Astrocyte of the hippocampus (primary cell): ENCODE measurements around the gene LY6G6D.

Experiments used
- DNase-seq: peaks from one replicate; pipeline ENCODE4 v3.0.0; 2011; ENCODE audit warnings: low read depth, low spot score

Gene LY6G6D

DNA sequence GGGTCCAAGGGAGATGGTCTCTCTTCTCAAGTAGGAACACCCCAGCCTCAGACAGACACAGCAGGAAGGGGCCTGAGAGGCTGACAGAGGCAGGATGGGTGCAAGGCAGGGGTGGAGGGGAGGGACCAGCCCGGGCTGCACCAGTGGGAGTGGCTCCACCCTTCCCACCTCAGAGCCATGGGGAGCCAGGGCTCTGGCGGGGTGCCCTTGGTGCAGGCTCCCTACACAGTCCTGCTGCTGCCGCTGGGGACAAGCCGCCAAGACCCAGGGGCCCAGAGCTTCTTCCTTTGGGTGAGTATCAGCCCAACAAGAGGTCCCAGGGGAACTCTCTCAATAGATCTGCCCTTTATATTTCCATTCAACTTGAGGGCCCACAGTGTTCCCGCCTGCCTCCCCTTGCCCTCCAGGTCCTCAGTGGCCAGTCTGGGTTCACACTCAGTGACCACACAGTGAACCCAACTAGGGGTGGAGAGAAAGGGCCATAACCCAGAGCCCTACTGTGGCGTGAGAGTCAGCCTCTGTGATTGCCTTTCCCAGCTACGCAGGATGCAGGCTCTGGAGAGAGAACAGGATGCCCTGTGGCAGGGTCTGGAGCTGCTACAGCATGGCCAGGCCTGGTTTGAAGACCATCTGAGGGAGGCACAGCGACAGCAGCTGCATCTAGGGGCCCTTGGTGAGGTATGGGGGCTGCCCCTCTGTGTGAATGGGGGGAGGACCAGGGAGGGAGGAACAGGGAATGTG lies 47.9 kb downstream of the LY6G6D start:
- DNase-seq: no peak

DNA sequence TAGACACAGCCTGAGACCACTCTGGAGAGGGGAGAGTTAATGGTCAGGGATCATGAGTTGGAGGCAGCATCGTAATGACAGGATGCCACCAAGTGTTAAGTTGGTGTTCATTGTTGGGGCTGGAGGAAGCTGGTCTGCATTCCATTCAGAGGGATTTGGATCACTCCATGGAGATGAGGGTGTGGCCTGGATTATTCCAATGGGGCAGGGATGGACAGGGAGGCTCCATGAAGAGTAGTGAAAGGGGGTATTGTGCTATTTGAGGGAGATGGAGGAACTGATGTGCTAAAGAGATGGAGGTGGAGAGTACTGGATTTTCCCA lies 48.4 kb downstream of the LY6G6D start:
- DNase-seq: peak; percentile 66

DNA sequence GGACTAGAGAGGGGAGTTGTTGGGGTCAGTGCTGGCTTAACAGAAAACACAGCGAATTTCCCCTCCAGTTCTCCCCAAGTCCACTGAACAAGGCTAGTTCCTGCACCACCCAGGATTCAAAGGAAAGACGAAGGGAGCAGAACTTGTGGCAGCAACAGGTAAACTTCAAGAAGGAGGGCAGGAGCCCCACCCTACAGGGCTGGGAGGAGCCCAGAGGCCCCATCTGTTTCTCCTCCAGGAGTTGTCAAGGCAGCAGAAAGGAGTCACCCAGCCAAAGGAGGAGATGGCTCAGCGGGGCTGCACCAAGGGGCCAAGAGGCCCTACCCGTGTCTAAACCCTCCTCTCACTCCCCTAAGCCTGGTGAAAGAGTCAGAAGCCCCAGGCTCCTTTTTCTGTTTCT lies 49.0 kb downstream of the LY6G6D start:
- DNase-seq: no peak

DNA sequence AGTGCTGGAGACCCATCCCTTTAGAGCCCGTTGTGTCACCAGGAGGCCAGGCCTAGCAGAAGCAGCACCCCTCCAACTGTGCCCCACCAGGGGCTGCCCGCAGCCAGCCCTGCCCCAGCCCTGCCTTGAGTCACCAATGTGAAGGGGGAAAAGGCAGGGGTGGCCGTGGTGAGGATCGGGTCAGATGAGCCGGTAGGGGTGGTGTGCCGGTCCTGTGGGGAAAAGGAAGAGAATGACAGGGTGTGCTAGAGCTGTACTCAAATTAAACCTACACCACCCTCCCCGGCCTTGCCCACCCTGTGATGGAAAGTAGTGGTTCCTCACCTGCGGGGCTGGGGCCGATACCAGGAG lies 50.4 kb downstream of the LY6G6D start:
- no peak for DNase-seq

DNA sequence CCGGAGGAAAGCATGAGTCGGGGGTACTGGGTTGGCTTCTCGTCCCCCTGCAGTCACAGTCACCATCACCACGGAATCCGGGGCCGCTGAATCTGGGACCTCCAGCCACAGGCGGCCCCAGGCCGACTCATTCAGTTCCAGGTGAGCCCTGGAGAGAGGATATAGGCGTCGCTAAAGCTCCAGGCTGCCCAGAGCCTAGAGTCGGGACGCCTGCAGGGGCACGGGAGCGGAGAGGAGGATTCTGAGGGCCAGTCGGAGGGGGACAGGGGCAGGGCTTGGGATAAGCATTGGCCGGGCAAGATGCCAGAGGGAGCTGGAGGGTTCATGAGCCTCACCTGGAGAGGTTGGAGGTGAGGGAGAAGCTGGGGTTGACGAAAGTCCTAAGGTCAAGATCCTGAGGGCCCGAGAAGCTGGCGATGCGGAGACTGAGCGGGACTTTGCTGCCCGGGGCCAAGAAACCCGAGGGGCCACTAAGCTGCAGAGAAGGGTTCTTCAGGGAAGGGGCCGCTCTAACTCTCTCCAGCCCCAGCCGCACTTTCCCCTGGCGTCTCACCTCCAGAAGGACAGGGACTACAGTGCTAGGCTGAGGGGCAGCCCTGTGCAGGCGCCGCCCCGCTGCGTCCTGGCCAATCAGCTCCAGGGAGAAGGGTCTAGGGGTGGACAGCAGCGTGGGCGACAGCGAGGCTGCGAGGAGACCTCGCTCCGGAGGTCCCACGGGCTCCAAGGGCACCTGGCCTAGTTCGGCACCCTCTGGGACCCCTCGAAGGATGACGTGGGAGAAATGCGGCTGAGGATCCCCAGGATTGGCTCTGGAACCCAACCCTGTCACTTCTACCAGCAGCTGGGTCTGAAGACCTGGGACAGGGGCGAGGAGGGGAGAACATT lies 51.0 kb downstream of the LY6G6D start:
- peak; percentile 21 for DNase-seq

GRCh38 chr6:31767096-31767645 lies 52.0 kb downstream of the LY6G6D start:
- no peak for DNase-seq
